IPS-NIHi11 (cell line): ENCODE measurements around the gene PPP2R5D.
"Not testable (repeated sequence)": the region's sequence is repeated elsewhere in the genome, so short reads cannot be mapped to it uniquely, and the experiment has no call there.

Source experiments
- DNase-seq: peaks from one replicate; pipeline ENCODE4 v3.0.0; 2012; ENCODE audit warnings: mixed read lengths, low spot score

PPP2R5D gene

GRCh38 chr6:42984001-42984923, at the start of gene PPP2R5D:
PPP2R5D (plus strand) TSS chr6:42984570; CDS start chr6:42984678, 108 bp downstream.
- DNase-seq: peak; percentile 97

GRCh38 chr6:42935322-42935721, 49.0 kb upstream of the PPP2R5D start:
- DNase-seq: no peak

- DNase-seq: no peak
Observed at GRCh38 chr6:42936398-42936797, 48.0 kb upstream of the PPP2R5D start.

DNA sequence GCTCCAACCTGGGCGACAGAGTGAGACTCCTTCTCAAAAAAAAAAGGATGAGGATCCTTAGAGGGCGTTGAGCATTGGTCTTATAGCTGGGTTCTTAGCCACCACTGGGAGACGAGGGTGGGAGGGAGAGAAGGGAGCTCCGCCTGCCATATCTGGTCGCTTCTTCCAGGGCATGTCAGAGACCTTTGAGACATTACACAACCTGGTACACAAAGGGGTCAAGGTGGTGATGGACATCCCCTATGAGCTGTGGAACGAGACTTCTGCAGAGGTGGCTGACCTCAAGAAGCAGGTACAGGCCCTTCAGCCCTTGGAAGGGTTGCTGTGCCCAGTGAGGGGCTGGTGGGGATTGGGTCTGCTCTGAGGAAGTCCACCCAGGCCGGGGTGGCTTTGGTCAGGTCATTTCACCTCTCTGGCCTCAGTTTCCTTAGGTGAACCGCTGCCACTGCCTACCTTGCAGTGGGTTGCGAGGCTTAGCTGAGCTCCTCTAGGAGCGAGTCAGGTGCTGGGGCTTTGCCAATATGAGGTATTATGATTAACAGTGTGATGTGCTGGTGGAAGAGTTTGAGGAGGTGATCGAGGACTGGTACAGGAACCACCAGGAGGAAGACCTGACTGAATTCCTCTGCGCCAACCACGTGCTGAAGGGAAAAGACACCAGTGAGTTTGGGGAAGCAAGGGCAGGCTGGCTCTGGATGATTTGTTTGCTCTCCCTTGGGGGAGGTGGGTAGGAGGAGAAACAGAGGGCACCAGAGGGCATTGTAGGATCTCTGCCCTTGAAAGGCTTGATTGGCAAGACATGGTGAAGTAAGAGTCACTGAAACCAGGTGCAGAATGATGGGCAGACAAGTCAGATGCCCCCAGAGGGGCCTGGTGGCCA, 46.6 kb upstream of the PPP2R5D start:
- no peak for DNase-seq

- no peak for DNase-seq
Observed at GRCh38 chr6:42938428-42938796, 46.0 kb upstream of the PPP2R5D start.

DNA sequence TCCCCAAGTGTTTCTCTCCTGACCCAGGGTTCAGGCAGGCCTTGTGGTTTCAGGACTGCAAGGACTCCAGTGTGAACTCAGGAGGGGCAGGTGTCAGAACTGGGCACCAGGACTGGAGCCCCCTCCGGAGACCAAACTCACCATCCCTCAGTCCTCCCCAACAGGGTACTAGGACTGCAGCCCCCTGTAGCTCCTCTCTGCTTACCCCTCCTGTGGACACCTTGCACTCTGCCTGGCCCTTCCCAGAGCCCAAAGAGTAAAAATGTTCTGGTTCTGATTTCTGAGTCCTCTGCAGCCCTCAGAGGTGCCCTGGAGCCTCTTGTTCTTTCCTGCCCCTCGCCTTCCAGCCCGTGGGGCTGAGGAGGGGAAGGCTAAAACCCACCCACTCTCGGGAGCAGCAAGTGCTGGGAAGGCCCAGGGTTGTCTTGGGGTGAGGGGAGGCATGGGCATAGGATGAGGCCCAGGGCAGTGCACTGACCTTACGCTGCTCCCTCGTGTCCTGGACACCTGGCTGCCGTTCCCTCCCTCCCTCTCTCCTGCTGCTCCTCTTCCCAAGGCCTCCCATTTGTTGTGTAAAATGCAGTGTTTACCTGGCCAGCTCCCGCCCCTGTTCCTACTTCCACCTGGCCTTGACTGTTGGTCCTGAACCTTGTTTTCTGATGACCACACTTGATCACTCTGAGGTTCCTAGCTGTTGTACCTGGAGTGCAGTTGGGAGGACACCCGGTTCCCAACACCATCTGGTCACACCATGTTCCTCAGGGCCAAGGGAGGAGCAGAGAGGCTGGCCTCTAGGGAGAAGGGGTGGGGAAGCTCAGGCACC, 45.2 kb upstream of the PPP2R5D start:
- DNase-seq: no peak

GRCh38 chr6:42939810-42940167, 44.6 kb upstream of the PPP2R5D start:
- no peak for DNase-seq

DNA sequence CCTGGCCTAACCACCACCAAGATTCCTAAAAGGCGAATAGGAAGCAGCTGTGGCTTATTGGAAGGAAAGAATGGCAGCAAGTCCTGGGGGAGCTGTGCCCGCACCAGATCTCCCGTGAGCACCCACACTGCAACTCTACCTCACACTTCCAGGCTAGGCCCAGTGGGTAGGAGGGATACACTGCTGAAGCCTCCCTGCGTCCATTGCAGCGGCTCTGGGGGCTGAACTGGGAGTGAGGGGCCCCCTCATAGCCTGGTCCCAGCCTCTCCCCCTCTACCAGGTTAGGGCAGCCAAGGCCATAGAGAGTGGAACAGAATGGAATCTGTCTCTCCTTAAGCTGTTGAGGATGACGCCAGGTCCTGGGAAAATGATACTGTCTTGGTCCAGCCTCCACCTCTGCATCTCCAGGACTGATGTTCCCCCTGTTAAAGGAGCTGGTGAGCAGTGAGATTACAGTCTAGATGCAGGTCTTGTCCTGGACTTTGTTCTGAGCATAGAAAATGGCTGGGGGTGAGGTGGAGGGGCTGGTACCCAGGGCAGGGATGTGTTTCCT, 43.8 kb upstream of the PPP2R5D start:
- no peak for DNase-seq

DNA sequence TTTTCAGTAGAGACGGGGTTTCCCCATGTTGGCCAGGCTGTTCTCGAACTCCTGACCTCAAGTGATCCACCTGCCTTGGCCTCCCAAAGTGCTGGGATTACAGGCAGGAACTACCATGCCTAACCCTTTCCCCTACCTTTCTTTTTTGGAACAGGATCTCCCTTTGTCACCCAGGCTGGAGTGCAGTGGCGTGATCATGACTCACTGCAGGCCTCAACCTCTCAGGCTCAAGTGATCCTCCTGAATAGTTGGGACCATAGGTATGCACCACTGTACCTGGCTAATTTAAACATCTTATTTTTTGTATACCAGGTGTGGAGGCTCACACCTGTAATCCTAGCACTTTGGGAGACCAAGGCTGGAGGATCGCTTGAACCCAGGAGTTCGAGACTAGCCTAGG, 43.0 kb upstream of the PPP2R5D start:
- not testable (repeated sequence) for DNase-seq

- no peak for DNase-seq
Observed at GRCh38 chr6:42942444-42942843, 41.9 kb upstream of the PPP2R5D start.

DNA sequence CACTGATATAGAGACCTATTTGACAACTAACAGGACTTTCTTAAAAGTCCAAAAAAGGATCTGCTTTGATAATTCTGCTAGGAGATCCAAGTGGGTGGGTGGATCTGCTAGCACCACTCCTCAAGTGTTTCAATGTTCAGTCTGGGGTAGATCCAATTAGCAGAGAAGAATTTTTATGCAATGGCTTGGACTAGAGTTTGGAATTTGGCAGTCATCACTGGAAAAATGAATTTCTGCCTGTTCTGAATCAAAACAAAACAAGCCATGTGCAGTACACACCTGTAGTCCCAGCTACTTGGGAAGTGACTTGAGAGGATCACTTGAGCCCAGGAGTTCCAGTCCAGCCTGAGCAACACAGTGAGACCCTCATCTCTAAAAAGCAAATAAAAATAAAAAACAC, 36.4 kb upstream of the PPP2R5D start:
- DNase-seq: no peak

DNA sequence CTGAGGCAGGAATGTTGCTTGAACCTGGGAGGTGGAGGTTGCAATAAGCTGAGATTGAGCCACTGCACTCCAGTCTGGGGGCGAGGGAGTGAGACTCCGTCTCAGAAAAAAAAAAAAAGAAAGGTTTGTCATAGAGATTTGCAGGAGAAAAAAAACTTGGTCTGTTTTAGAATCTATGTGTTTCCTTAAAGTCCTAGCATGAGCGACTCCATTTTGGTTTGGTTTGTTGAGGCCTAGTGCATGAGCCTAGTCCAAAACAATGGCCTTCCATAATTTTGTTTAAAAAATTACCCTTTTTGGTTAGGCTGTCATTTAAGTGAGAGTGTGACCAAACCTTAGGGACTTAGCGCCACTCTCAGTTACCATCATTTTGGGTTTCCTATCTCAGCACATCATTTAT, 32.0 kb upstream of the PPP2R5D start:
- no peak for DNase-seq

GRCh38 chr6:42954405-42954804, 30.0 kb upstream of the PPP2R5D start:
- not testable (repeated sequence) for DNase-seq

DNA sequence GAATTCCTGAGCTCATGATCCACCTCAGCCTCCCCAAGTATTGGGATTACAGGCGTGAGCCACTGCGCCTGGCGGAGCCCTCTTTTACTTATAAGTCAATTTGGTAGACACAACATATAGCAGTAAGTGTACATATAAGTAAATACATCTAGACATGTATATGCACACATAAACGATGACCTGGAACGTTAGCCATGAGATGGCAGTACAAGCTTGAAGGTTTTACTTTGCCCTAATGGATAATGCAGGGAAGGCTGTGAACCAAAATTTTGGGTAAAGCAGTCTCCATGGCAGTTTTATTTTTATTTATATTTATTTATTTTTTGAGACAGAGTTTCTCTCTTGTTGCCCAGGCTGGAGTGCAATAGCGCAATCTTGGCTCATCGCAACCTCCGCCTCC, 26.2 kb upstream of the PPP2R5D start:
- DNase-seq: no peak

- DNase-seq: no peak
Observed at GRCh38 chr6:42959917-42960242, 24.5 kb upstream of the PPP2R5D start.

DNA sequence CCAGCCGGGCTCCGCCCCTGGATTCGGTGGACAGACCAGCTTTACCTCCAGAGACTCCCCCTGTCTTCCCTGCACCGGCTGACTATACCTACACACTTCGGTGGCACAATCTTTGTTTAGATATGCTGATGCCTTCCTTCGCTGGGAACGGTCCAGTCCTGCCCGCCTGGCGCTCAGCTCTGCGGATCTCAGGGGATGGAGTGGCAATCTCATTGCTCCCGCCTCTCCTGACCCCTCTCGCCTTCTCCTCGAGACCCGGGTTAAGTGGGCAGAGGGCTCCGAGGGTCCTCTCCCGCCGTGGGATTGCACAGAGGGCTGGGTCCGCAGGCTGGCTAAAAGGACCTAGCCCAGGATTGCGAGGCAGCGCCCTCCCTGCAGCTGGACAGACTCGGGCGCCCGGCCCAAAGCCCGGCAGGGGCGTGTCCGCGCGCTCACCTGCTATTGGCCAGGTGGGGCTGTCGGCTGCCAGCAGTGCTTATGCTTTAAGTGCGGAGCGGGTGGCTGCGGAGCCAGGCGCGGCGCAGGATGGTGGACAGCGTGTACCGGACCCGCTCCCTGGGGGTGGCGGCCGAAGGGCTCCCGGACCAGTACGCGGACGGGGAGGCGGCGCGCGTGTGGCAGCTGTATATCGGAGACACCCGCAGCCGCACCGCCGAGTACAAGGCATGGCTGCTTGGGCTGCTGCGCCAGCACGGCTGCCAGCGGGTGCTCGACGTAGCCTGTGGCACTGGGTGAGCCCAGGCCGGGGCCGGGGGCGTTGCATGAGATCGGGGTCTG, 23.9 kb upstream of the PPP2R5D start, which contains the start of gene GNMT:
Gene GNMT, plus strand, starts transcription at position 512 of the 777 bp plus-strand sequence. Its CDS starts 14 bp downstream, at position 526.
- peak; percentile 93 for DNase-seq

GRCh38 chr6:42961020-42961470, 23.3 kb upstream of the PPP2R5D start:
- no peak for DNase-seq

GRCh38 chr6:42962096-42962495, 22.3 kb upstream of the PPP2R5D start:
- DNase-seq: no peak

DNA sequence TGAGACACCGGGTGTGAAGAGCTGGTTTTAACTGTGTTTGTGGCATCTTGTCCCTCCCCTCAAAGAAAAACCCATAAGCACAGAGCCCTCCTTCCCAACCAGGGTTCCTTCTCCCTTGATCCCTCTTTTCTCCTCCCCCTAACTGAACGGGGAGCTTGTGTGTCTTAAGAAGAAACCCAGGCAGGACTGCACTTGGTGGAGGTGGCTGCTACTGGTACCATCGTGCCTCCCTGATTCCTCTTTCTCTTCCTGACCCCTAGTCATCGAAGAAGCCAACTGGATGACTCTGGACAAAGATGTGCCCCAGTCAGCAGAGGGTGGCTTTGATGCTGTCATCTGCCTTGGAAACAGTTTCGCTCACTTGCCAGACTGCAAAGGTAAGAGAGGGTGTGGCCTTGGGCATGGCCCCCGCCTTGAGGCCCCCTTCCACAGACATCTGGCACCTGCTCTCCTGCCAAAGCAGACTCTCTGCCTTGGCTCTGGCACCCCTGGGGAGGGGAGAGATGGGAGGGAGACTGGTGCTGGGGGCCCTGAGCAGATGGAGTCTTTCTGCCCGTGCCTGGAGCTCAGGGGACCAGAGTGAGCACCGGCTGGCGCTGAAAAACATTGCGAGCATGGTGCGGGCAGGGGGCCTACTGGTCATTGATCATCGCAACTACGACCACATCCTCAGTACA, 21.7 kb upstream of the PPP2R5D start:
- DNase-seq: peak; percentile 4

- DNase-seq: no peak
Observed at GRCh38 chr6:42963179-42963854, 21.1 kb upstream of the PPP2R5D start.
